T-helper 2 cell (primary cell): Measurements from ENCODE around the gene AMMECR1.
"Not testable (repeated sequence)": the region's sequence is repeated elsewhere in the genome, so short reads cannot be mapped to it uniquely, and the experiment has no call there.

Experiments
- DNase-seq, 5 experiments: peaks; one replicate each; pipeline versions ENCODE4 v3.0.0 to v3.0.0-alpha.2; 2012 to 2022

The AMMECR1 gene

GRCh38 chrX:110251961-110252360 lies 65.9 kb downstream of the AMMECR1 start:
- DNase-seq, result no peak

GRCh38 chrX:110251526-110251925 lies 66.4 kb downstream of the AMMECR1 start:
- DNase-seq, result no peak

- DNase-seq, result no peak
Observed at GRCh38 chrX:110250847-110251246, 67.0 kb downstream of the AMMECR1 start.

GRCh38 chrX:110248578-110248977 lies 69.3 kb downstream of the AMMECR1 start:
- no peak for DNase-seq

GRCh38 chrX:110245011-110245410 lies 72.9 kb downstream of the AMMECR1 start:
- no peak for DNase-seq

- DNase-seq, result no peak
Observed at GRCh38 chrX:110242371-110242770, 75.5 kb downstream of the AMMECR1 start.

- DNase-seq, result no peak
Observed at GRCh38 chrX:110241816-110242215, 76.1 kb downstream of the AMMECR1 start.

GRCh38 chrX:110238259-110238658 lies 79.6 kb downstream of the AMMECR1 start:
- peak in 3 of 5 experiments; percentile 23 to 82 (median 36) for DNase-seq

GRCh38 chrX:110231485-110231884 lies 86.4 kb downstream of the AMMECR1 start:
- not testable (repeated sequence) for DNase-seq

- DNase-seq, result peak; percentile 24 to 90 (median 68)
Observed at GRCh38 chrX:110229497-110230111, 88.3 kb downstream of the AMMECR1 start.

GRCh38 chrX:110228453-110228852 lies 89.4 kb downstream of the AMMECR1 start:
- no peak for DNase-seq

- DNase-seq, result no peak
Observed at GRCh38 chrX:110226931-110227330, 91.0 kb downstream of the AMMECR1 start.

- no peak for DNase-seq
Observed at GRCh38 chrX:110224926-110225617, 92.8 kb downstream of the AMMECR1 start.

- no peak for DNase-seq
Observed at GRCh38 chrX:110222497-110223257, 95.2 kb downstream of the AMMECR1 start.

GRCh38 chrX:110219920-110220319 lies 98.0 kb downstream of the AMMECR1 start:
- DNase-seq, result no peak

GRCh38 chrX:110218591-110218990 lies 99.3 kb downstream of the AMMECR1 start:
- no peak for DNase-seq

GRCh38 chrX:110216027-110216426 lies 101.9 kb downstream of the AMMECR1 start:
- no peak for DNase-seq

- DNase-seq, result no peak
Observed at GRCh38 chrX:110215411-110215810, 102.5 kb downstream of the AMMECR1 start.

- no peak for DNase-seq
Observed at GRCh38 chrX:110214684-110215083, 103.2 kb downstream of the AMMECR1 start.

GRCh38 chrX:110213183-110213582 lies 104.7 kb downstream of the AMMECR1 start:
- no peak for DNase-seq

GRCh38 chrX:110212299-110212698 lies 105.6 kb downstream of the AMMECR1 start:
- DNase-seq, result no peak

- DNase-seq, result no peak
Observed at GRCh38 chrX:110211340-110211739, 106.5 kb downstream of the AMMECR1 start.

GRCh38 chrX:110210417-110211139 lies 107.3 kb downstream of the AMMECR1 start:
- DNase-seq, result no peak
